ENCODE data around the gene OPALIN.

DNA sequence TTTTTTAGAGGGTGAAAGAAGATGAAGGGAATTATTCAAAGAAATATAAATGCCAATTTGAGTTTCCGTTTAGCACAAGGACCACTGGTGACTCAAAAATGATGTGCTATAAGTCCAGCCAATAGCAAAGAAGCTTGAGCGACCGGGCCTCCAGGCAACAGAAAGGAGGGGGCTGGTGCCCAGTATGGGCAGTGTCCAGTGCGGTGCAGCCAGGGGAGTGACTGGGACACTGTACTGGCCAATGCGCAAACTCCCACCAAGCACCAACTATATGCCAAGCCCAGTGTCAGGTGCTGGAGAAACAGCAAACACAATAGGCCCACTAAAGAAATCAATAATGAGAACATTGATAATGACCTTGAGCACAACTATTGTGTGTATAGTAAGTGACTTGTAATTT is 10.2 kb upstream of the OPALIN start:
- TF ChIP-seq EZH2 (IDR thresholded peaks at IDR 0.05) (no peak), POLR2AphosphoS5 (IDR thresholded peaks at IDR 0.05; ENCODE audit: borderline replicate concordance, low read depth, low read length) (no peak)

Measured in SK-N-MC (cell line).